ENCODE measurements around the gene PTPN5.

DNA sequence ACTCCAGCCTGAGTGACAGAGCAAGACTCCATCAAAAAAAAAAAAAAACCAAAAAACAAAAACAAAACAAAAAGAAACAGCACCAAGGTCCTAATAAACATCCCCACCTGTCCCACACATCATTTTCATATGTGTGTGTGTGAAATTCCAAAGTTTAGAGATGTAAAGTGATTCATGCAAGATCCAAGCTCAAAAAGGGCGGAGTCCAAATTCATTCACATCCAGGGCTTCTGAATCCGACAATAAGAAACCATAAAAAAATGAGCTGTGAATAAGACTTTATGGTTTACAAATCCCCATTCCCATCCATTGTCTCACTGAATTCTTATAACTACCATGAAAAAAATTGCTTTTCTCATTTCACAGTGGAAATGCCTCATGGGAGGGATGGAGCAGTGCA is 34.7 kb downstream of the PTPN5 start:
- TF ChIP-seq YY1 (IDR thresholded peaks at IDR 0.05; ENCODE audit: insufficient read depth, insufficient read length) (no peak), ZNF274 (IDR thresholded peaks at IDR 0.05; ENCODE audit: low read depth, low read length) (no peak)

Measured in NT2/D1 (cell line).